IMR-90 (cell line): ENCODE measurements around the gene GCC2. TPM values are rescaled to one million over a fixed set of nuclear protein-coding genes. Genes with fewer than 3 reads are reported as not detected.

ENCODE experiments used
- ATAC-seq: fragments of 200-7000 bp; cut with Tn5 transposase; 2 replicates; pipeline ENCODE4 v1.9.1; 2020; ENCODE audit warnings: low read depth, mild to moderate bottlenecking, moderate library complexity
- BruUV-seq: library from RNA; stranded (reverse); fragments of 400-500 nt; replicated peaks from 2 replicates; lab custom pipeline; 2021; lab: Mats Ljungman, UMichigan
- CTCF ChIA-PET: fragments of 300-600 bp; formaldehyde crosslinking; extraction: SDS; loops from one replicate; lab custom pipeline; 2021; ENCODE audit warnings: antibody characterized with exemption; lab: Yijun Ruan, JAX
- POLR2A ChIA-PET: fragments of 300-600 bp; sonication (Branson Sonifier 250); formaldehyde crosslinking; loops from one replicate; lab custom pipeline; 2022; ENCODE audit warnings: antibody characterized with exemption; ENCODE audit not compliant: unreplicated experiment; lab: Charles Lee
- DNase-seq: peaks from one replicate; pipeline ENCODE4 v3.0.0; 2013
- H2AFZ ChIP-seq: replicated peaks from 2 replicates; pipeline ENCODE3; 2013; ENCODE audit warnings: low read length, mild to moderate bottlenecking; ENCODE audit not compliant: poor library complexity
- H2AK5ac ChIP-seq: 2 replicates; pipeline ENCODE4 v1.6.1; 2013; ENCODE audit warnings: low read depth, low read length, inconsistent platforms
- H2AK9ac ChIP-seq: replicated peaks from 2 replicates; pipeline ENCODE3; 2013; ENCODE audit warnings: mild to moderate bottlenecking, low read depth, low read length, moderate library complexity; ENCODE audit not compliant: poor library complexity
- H2BK120ac ChIP-seq: 2 replicates; pipeline ENCODE4 v1.6.1; 2013; ENCODE audit warnings: low read depth, low read length, inconsistent platforms
- H2BK15ac ChIP-seq: 3 replicates; pipeline ENCODE4 v1.6.1; 2013; ENCODE audit warnings: low read depth, low read length, inconsistent platforms
- H2BK20ac ChIP-seq: 2 replicates; pipeline ENCODE4 v1.6.1; 2013; ENCODE audit warnings: low read depth, mild to moderate bottlenecking, inconsistent platforms, low read length, moderate library complexity
- H2BK5ac ChIP-seq: 2 replicates; pipeline ENCODE4 v1.6.1; 2013; ENCODE audit warnings: mild to moderate bottlenecking, low read depth, low read length, inconsistent platforms; ENCODE audit not compliant: poor library complexity, severe bottlenecking
- H3K14ac ChIP-seq: replicated peaks from 2 replicates; pipeline ENCODE4 v1.6.1; 2013; ENCODE audit warnings: low read depth, low read length, inconsistent platforms
- H3K18ac ChIP-seq: 2 replicates; pipeline ENCODE4 v1.6.1; 2013; ENCODE audit warnings: low read depth, low read length, control low read depth
- H3K23ac ChIP-seq: 2 replicates; pipeline ENCODE4 v1.6.1; 2013; ENCODE audit warnings: low read depth, low read length, inconsistent platforms
- H3K27ac ChIP-seq: 2 replicates; pipeline ENCODE4 v1.5.1; 2013; ENCODE audit warnings: mild to moderate bottlenecking, control low read depth, low read length; ENCODE audit not compliant: insufficient read depth
- H3K27me3 ChIP-seq: 2 replicates; pipeline ENCODE4 v1.6.1; 2013; ENCODE audit warnings: low read length; ENCODE audit not compliant: control insufficient read depth, insufficient read depth
- H3K36me3 ChIP-seq: 2 replicates; pipeline ENCODE4 v1.6.1; 2013; ENCODE audit warnings: low read length, mixed read lengths; ENCODE audit not compliant: control insufficient read depth, insufficient read depth
- H3K4ac ChIP-seq: 2 replicates; pipeline ENCODE4 v1.6.1; 2013; ENCODE audit warnings: low read depth, low read length, inconsistent platforms
- H3K4me1 ChIP-seq: 2 replicates; pipeline ENCODE4 v1.6.1; 2013; ENCODE audit warnings: low read length, mixed read lengths; ENCODE audit not compliant: control insufficient read depth, insufficient read depth
- H3K4me2 ChIP-seq: 2 replicates; pipeline ENCODE4 v1.6.1; 2013; ENCODE audit warnings: low read depth, mild to moderate bottlenecking, control low read depth, low read length, moderate library complexity
- H3K4me3 ChIP-seq: 2 replicates; pipeline ENCODE4 v1.5.1; 2013; ENCODE audit warnings: low read depth, mild to moderate bottlenecking, control low read depth, low read length, moderate library complexity; ENCODE audit not compliant: insufficient read depth
- H3K56ac ChIP-seq: 2 replicates; pipeline ENCODE4 v1.6.1; 2013; ENCODE audit warnings: low read length, inconsistent platforms; ENCODE audit not compliant: insufficient read depth; ENCODE audit errors: extremely low read depth
- H3K79me1 ChIP-seq, 2 experiments: 2 replicates each; pipeline ENCODE4 v1.6.1; 2013; ENCODE audit warnings: low read length in 2 of 2, inconsistent platforms in 1 of 2, low read depth in 1 of 2
- H3K9ac ChIP-seq: 2 replicates; pipeline ENCODE4 v1.6.1; 2013; ENCODE audit warnings: low read depth, low read length, control low read depth
- H3K9me1 ChIP-seq: 2 replicates; pipeline ENCODE4 v1.6.1; 2013; ENCODE audit warnings: low read length, inconsistent platforms; ENCODE audit not compliant: insufficient read depth
- H3K9me3 ChIP-seq: 2 replicates; pipeline ENCODE4 v1.6.1; 2013; ENCODE audit warnings: low read length; ENCODE audit not compliant: control insufficient read depth, insufficient read depth
- H4K20me1 ChIP-seq: 2 replicates; pipeline ENCODE4 v1.6.1; 2013; ENCODE audit warnings: low read length, inconsistent platforms; ENCODE audit not compliant: insufficient read depth
- H4K5ac ChIP-seq: 2 replicates; pipeline ENCODE4 v1.6.1; 2013; ENCODE audit warnings: mild to moderate bottlenecking, low read depth, low read length, control low read depth
- H4K8ac ChIP-seq, 2 experiments: 2 replicates each; pipeline ENCODE4 v1.6.1; 2013; ENCODE audit warnings: low read depth in 2 of 2, low read length in 2 of 2, control low read depth in 1 of 2, inconsistent platforms in 1 of 2
- H4K91ac ChIP-seq: 2 replicates; pipeline ENCODE4 v1.6.1; 2013; ENCODE audit warnings: low read depth, low read length, inconsistent platforms; ENCODE audit not compliant: insufficient read depth
- BHLHE40 ChIP-seq: fragments of 150-350 bp; IDR thresholded peaks from 2 replicates; pipeline ENCODE4 v1.6.1; 2016; ENCODE audit warnings: mild to moderate bottlenecking, low read depth, low read length
- CHD1 ChIP-seq: IDR thresholded peaks from 2 replicates; pipeline ENCODE4 v1.6.1; 2012; ENCODE audit warnings: low read depth, low read length, improper control_type of control experiment
- MAFK ChIP-seq: IDR thresholded peaks from 2 replicates; pipeline ENCODE4 v1.6.1; 2012; ENCODE audit warnings: low read depth, low read length, improper control_type of control experiment
- MAZ ChIP-seq: IDR thresholded peaks from 2 replicates; pipeline ENCODE4 v1.6.1; 2012; ENCODE audit warnings: low read depth, mild to moderate bottlenecking, low read length, improper control_type of control experiment, moderate library complexity, borderline replicate concordance
- MXI1 ChIP-seq: IDR thresholded peaks from 2 replicates; pipeline ENCODE4 v1.6.1; 2012; ENCODE audit warnings: low read depth, mild to moderate bottlenecking, low read length, moderate library complexity, borderline replicate concordance
- NFE2L2 ChIP-seq: fragments of 150-350 bp; IDR thresholded peaks from 2 replicates; pipeline ENCODE4 v1.6.1; 2016; ENCODE audit warnings: low read depth, mild to moderate bottlenecking, low read length
- POLR2A ChIP-seq: IDR thresholded peaks from 2 replicates; pipeline ENCODE4 v1.6.1; 2012; ENCODE audit warnings: mild to moderate bottlenecking, low read depth, low read length
- RAD21 ChIP-seq: IDR thresholded peaks from 2 replicates; pipeline ENCODE4 v1.6.1; 2012; ENCODE audit warnings: low read length, improper control_type of control experiment
- RCOR1 ChIP-seq: IDR thresholded peaks from 2 replicates; pipeline ENCODE4 v1.6.1; 2012; ENCODE audit warnings: mild to moderate bottlenecking, low read length, improper control_type of control experiment; ENCODE audit not compliant: insufficient replicate concordance
- RFX5 ChIP-seq: IDR thresholded peaks from 2 replicates; pipeline ENCODE4 v1.8.0; 2012; ENCODE audit warnings: low read depth, mild to moderate bottlenecking, low read length, moderate library complexity
- SMC3 ChIP-seq: fragments of 150-350 bp; IDR thresholded peaks from 2 replicates; pipeline ENCODE4 v1.6.1; 2016; ENCODE audit warnings: low read depth, mild to moderate bottlenecking, antibody characterized with exemption, low read length, moderate library complexity
- WGBS, 2 experiments: methylation state at CpG; one replicate each; pipeline versions ENCODE4 v1.1.5 to v1.1.7; 2013; ENCODE audit warnings: missing lambda C conversion rate in 2 of 2; ENCODE audit not compliant: insufficient read length in 1 of 2; ENCODE audit errors: extremely low coverage in 2 of 2; 5-methylcytosine and 5-hydroxymethylcytosine counted together
- dilution Hi-C: fragments of 300-500 bp; cut with HindIII; formaldehyde crosslinking; loops from one replicate; pipeline ENCODE4 v1.14.3; 2018; ENCODE audit warnings: low sequenced_read_pairs; ENCODE audit not compliant: unreplicated experiment
- in situ Hi-C: fragments of 300-500 bp; cut with MboI; formaldehyde crosslinking; loops from 3 replicates; pipeline ENCODE4 v1.14.3; 2019; ENCODE audit warnings: low sequenced_read_pairs, inconsistent platforms, mixed read lengths
- intact Hi-C: fragments of 100-400 bp; cut with micrococcal nuclease; formaldehyde crosslinking; loops from 2 replicates; pipeline ENCODE4 v1.10.0; 2022
- polyA plus RNA-seq, 3 experiments: library from polyadenylated mRNA; depleted of rRNA; stranded (reverse); fragments of >200 nt; gene quantifications; 2 replicates each; pipeline ENCODE4 v1.2.3, GENCODE V29; 2012; ENCODE audit warnings: low replicate concordance in 1 of 3
- total RNA-seq: library from RNA; depleted of rRNA; stranded (reverse); fragments of >200 nt; gene quantifications from 2 replicates; pipeline ENCODE4 v1.2.3, GENCODE V29; 2012
- TF ChIP-seq, protein P1 (sequence below): fragments of 150-350 bp; IDR thresholded peaks from 2 replicates; pipeline ENCODE4 v1.6.1; 2016; ENCODE audit warnings: low read depth, mild to moderate bottlenecking, low read length, moderate library complexity, borderline replicate concordance
- TF ChIP-seq, protein P2 (sequence below): conservative IDR thresholded peaks from 2 replicates; pipeline ENCODE4 v1.5.1; 2012; ENCODE audit warnings: mild to moderate bottlenecking, low read depth, low read length, improper control_type of control experiment
- TF ChIP-seq, protein P3 (sequence below): fragments of 150-350 bp; IDR thresholded peaks from 2 replicates; pipeline ENCODE4 v1.6.1; 2017; ENCODE audit warnings: mild to moderate bottlenecking, antibody characterized with exemption, low read length, low read depth

GCC2 gene
- total and polyA plus RNA-seq, 2 of the 4 experiments (the other 2 are of a cell fraction) = 6.4 to 8.6 TPM

DNA sequence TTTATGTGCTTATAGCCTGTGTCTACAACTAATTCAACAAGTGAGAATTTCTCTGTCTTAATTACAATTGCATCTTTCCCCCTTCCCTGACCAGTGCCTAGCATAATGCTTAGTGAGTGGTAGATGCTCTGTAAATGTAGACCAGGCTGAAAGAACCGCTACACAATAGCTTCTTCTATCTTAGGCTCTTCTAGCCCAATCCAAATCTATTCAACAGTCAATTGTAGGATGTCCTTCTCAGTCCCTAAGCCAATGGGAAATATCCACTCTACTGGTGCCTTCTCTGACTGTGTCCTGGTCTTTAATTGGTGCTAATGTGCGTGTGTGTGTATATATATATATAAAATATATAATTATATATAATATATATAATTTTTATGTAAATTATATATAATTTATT is 34.1 kb upstream of the GCC2 start (continued):
- TF ChIP-seq, protein P1, sequence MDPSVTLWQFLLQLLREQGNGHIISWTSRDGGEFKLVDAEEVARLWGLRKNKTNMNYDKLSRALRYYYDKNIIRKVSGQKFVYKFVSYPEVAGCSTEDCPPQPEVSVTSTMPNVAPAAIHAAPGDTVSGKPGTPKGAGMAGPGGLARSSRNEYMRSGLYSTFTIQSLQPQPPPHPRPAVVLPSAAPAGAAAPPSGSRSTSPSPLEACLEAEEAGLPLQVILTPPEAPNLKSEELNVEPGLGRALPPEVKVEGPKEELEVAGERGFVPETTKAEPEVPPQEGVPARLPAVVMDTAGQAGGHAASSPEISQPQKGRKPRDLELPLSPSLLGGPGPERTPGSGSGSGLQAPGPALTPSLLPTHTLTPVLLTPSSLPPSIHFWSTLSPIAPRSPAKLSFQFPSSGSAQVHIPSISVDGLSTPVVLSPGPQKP = no peak

DNA sequence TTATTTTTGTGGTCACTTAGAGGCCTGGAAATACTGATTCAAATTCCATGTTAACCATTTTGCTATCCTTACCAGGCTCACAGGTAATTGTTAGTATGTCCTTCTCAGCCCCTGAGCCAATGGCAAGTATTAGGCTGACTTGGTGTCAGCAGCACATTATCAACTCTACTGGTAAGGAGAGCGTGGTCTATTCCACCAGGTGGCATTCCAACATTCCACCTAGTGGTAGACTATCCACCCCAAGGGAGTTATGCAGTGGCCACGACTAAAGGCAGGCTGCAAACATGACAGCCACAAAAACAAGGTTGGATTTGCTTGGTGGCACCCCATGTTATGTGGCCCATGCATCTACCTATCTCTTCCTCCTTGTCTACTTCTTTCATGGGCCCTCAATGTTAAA is 31.8 kb upstream of the GCC2 start:
- dilution Hi-C loops = no loop called here
- H2AFZ ChIP-seq = no peak overlapping the region
- H3K27ac ChIP-seq = no peak overlapping the region
- H2AK5ac ChIP-seq = no peak overlapping the region
- peaks cover 5% of the 10 kb centered on the region; the same call in 1 of the 2 replicates for H3K4me1 ChIP-seq
- POLR2A ChIA-PET = no interaction called here
- no peak overlapping the region for H3K56ac ChIP-seq
- H3K14ac ChIP-seq = no peak overlapping the region
- no peak overlapping the region for H3K9ac ChIP-seq
- H3K27me3 ChIP-seq = no peaks in the 10 kb centered on the region
- H2BK5ac ChIP-seq = no peak overlapping the region
- H3K18ac ChIP-seq = no peak overlapping the region
- H3K23ac ChIP-seq = no peak overlapping the region
- no peak overlapping the region for H4K8ac ChIP-seq
- no peak overlapping the region for H3K4me2 ChIP-seq
- H4K20me1 ChIP-seq = no peaks in the 10 kb centered on the region
- no peak overlapping the region for H2AK9ac ChIP-seq
- H3K9me3 ChIP-seq = no peaks in the 10 kb centered on the region
- H4K5ac ChIP-seq = no peak overlapping the region
- H3K9me1 ChIP-seq = peaks cover 8% of the 10 kb centered on the region
- CTCF ChIA-PET = no interaction called here
- intact Hi-C loops = no loop called here
- no peak overlapping the region; the same call in 1 of the 2 replicates for H3K4ac ChIP-seq
- in situ Hi-C loops = no loop called here
- 0 out of 4 replicates have a peak, but pooled peaks cover 0 to 4% of the 10 kb centered on the region in 2 experiments for H3K79me1 ChIP-seq
- ATAC-seq (no peak), DNase-seq (no peak)
- no peak overlapping the region for H2BK20ac ChIP-seq
- no peak overlapping the region for H2BK120ac ChIP-seq
- H3K4me3 ChIP-seq = no peak overlapping the region
- WGBS, 2 experiments = no CpG with 5 or more reads among the region's 2 CpGs
- no peak overlapping the region for H4K91ac ChIP-seq
- H2BK15ac ChIP-seq = no peak overlapping the region
- no peaks in the 10 kb centered on the region for H3K36me3 ChIP-seq
- BruUV-seq = no TSS peak
- TF ChIP-seq RAD21 (no peak), RFX5 (no peak), POLR2A (no peak), BHLHE40 (no peak), SMC3 (no peak), CHD1 (no peak), RCOR1 (no peak), NFE2L2 (no peak), MXI1 (no peak), MAFK (no peak), MAZ (no peak)
- TF ChIP-seq, protein P2, sequence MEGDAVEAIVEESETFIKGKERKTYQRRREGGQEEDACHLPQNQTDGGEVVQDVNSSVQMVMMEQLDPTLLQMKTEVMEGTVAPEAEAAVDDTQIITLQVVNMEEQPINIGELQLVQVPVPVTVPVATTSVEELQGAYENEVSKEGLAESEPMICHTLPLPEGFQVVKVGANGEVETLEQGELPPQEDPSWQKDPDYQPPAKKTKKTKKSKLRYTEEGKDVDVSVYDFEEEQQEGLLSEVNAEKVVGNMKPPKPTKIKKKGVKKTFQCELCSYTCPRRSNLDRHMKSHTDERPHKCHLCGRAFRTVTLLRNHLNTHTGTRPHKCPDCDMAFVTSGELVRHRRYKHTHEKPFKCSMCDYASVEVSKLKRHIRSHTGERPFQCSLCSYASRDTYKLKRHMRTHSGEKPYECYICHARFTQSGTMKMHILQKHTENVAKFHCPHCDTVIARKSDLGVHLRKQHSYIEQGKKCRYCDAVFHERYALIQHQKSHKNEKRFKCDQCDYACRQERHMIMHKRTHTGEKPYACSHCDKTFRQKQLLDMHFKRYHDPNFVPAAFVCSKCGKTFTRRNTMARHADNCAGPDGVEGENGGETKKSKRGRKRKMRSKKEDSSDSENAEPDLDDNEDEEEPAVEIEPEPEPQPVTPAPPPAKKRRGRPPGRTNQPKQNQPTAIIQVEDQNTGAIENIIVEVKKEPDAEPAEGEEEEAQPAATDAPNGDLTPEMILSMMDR = no peak
- TF ChIP-seq, protein P3, sequence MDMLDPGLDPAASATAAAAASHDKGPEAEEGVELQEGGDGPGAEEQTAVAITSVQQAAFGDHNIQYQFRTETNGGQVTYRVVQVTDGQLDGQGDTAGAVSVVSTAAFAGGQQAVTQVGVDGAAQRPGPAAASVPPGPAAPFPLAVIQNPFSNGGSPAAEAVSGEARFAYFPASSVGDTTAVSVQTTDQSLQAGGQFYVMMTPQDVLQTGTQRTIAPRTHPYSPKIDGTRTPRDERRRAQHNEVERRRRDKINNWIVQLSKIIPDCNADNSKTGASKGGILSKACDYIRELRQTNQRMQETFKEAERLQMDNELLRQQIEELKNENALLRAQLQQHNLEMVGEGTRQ = no peak
